Suprapubic skin (tissue), 3 donors: Measurements from ENCODE around the gene ERBB4.

Source experiments
- CTCF ChIP-seq, 2 donors: fragments of 200-600 bp in 1 of 2; fragments of 450-650 bp in 1 of 2; sonication (generic) in 1 of 2; IDR thresholded peaks; one replicate each; pipeline ENCODE4 v1.5.1; 2016 to 2019; ENCODE audit warnings: antibody characterized with exemption in 2 of 2, mild to moderate bottlenecking in 1 of 2, moderate library complexity in 1 of 2
- POLR2A ChIP-seq, 2 donors: fragments of 450-650 bp; IDR thresholded peaks; one replicate each; pipeline ENCODE4 v1.6.1; 2017; ENCODE audit warnings: antibody characterized with exemption in 2 of 2, mild to moderate bottlenecking in 2 of 2, moderate library complexity in 2 of 2

- TF ChIP-seq CTCF (IDR thresholded peaks at IDR 0.05) = no peak
- TF ChIP-seq POLR2A (IDR thresholded peaks at IDR 0.05) = no peak
Observed at GRCh38 chr2:212064318-212064717, 474.3 kb downstream of the ERBB4 start.
